ENCODE measurements around the gene PTPRF.

Gene PTPRF

GRCh38 chr1:43558346-43558841 is 27.7 kb downstream of the PTPRF start:
- no peak for DNase-seq (ENCODE audit: low read depth)
- no peak overlapping the region for H3K4me3 ChIP-seq (ENCODE audit: low read depth, low read length)
- TF ChIP-seq, protein P1, sequence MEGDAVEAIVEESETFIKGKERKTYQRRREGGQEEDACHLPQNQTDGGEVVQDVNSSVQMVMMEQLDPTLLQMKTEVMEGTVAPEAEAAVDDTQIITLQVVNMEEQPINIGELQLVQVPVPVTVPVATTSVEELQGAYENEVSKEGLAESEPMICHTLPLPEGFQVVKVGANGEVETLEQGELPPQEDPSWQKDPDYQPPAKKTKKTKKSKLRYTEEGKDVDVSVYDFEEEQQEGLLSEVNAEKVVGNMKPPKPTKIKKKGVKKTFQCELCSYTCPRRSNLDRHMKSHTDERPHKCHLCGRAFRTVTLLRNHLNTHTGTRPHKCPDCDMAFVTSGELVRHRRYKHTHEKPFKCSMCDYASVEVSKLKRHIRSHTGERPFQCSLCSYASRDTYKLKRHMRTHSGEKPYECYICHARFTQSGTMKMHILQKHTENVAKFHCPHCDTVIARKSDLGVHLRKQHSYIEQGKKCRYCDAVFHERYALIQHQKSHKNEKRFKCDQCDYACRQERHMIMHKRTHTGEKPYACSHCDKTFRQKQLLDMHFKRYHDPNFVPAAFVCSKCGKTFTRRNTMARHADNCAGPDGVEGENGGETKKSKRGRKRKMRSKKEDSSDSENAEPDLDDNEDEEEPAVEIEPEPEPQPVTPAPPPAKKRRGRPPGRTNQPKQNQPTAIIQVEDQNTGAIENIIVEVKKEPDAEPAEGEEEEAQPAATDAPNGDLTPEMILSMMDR (IDR thresholded peaks at IDR 0.05; ENCODE audit: control insufficient read depth, extremely low read depth, insufficient read depth), result no peak

DNA sequence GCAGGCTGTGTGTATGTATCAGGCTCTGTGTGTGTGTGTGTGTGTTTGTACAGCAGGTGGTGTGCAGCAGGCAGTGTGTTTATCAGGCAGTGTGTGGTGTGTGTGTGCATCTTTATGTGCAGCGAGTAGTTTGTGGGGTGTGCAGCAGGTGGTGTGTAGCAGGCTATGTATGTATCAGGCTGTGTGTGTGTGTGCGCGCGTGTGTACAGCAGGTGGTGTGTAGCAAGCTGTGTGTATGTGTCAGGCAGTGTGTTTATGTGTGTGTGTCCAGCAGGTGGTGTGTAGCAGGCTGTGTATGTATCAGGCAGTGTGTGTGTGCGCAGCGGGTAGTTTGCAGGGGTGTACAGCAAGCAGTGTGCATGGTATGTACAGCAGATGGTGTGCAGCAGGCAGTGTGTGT is 29.0 kb downstream of the PTPRF start:
- DNase-seq (ENCODE audit: low read depth), result no peak
- H3K4me3 ChIP-seq (ENCODE audit: low read depth, low read length), result no peak overlapping the region
- TF ChIP-seq, protein P1 (IDR thresholded peaks at IDR 0.05; ENCODE audit: control insufficient read depth, extremely low read depth, insufficient read depth), result no peak

GRCh38 chr1:43560286-43560685 is 29.6 kb downstream of the PTPRF start:
- no peak for DNase-seq (ENCODE audit: low read depth)
- TF ChIP-seq, protein P1 (IDR thresholded peaks at IDR 0.05; ENCODE audit: control insufficient read depth, extremely low read depth, insufficient read depth), result no peak
- no peak overlapping the region for H3K4me3 ChIP-seq (ENCODE audit: low read depth, low read length)

GRCh38 chr1:43563876-43564539 is 33.3 kb downstream of the PTPRF start:
- H3K4me3 ChIP-seq (ENCODE audit: low read depth, low read length), result no peak overlapping the region
- no peak for DNase-seq (ENCODE audit: low read depth)
- TF ChIP-seq, protein P1 (IDR thresholded peaks at IDR 0.05; ENCODE audit: control insufficient read depth, extremely low read depth, insufficient read depth), result no peak

- no peak overlapping the region for H3K4me3 ChIP-seq (ENCODE audit: low read depth, low read length)
- no peak for DNase-seq (ENCODE audit: low read depth)
- TF ChIP-seq, protein P1 (IDR thresholded peaks at IDR 0.05; ENCODE audit: control insufficient read depth, extremely low read depth, insufficient read depth), result no peak
Observed at GRCh38 chr1:43564551-43565348, 34.1 kb downstream of the PTPRF start.

DNA sequence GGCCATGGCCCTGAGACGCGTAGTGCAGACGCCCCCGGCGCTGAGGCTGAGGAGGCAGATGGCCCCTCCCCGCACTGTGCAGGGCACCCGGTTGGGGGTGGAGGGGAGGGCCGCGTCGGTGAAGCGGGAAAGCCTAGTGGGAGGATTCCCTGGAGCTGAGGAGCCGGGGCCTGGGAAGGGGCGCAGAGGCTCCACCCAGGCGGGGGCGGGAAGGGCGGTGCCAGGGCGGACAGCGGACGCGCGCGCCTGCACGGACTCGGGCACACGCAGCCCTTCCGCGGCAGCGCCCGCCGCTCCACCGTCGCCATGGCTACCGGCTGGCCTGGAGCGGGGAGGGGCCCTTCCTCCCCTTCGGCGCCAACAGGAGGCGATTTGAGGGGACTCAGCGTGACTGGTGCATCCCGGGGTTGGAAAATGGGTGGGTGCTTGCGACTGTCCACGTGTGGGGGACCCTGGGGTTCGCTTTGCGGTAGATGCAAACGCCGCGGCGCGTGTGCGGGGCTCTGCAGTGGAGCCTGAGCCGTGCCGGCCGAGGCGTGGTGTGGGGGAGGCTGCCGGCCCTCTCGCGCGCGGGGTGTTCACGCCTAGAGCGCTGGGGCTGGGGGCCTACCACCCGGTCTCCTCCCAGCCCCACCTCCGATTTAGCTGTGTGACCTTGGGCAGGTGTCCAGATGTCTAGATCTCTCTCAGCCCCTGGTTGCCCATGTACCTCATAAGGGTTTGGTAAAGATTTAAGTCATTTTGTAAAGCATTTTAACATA is 35.1 kb downstream of the PTPRF start:
- TF ChIP-seq, protein P1 (IDR thresholded peaks at IDR 0.05; ENCODE audit: control insufficient read depth, extremely low read depth, insufficient read depth), result no peak
- H3K4me3 ChIP-seq (ENCODE audit: low read depth, low read length), result no peak overlapping the region
- DNase-seq (ENCODE audit: low read depth), result no peak
